ENCODE measurements around the gene IFT20.

IFT20 gene, protein sequence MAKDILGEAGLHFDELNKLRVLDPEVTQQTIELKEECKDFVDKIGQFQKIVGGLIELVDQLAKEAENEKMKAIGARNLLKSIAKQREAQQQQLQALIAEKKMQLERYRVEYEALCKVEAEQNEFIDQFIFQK

DNA sequence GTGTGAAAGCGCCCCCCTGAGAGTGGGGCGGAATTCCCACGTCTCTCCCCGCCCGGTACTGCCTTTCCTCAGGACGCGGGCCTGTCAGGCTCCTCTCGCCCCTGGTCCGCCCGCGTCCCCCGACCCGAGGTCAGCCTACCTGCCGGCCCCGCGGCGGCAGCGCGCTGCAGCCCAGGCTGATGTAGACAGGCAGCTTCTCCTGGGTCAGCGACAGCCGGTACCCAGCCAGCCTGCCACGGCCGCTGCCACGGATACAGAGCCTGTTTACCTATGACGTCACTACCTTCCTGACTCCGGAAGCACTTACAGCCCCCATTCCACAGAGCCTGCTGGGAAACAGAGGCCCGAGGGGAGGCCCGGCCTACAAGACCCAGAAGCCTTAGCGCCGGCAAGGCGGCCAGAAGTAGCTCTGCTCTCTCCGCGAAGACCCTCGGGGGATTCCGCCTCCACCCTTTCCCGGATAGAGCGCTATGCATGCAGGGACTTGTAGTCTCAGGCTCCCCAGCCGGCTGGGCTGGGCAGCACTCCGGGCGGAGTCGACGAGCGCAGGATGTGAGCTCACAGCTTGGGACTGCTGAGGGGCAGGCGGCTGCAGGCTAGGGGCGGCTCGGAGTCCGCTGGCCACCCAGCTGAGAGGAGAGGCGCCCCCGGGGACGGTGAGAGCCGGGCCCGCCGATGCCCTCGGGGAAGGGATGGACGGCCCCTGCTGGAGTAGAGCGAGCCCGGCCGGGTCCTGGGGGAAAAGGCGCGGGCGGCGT is at the start of gene IFT20, which contains the start of gene TNFAIP1:
Gene IFT20 (minus strand): TSS at position 272 of the 758 bp plus-strand sequence. CDS start 3,487 bp downstream, outside the sequence.
Gene TNFAIP1 (plus strand): TSS at position 561 of the 758 bp plus-strand sequence. CDS start 3,761 bp downstream, outside the sequence.
- DNase-seq = peak; percentile 98 to 99

GRCh38 chr17:28385037-28385400 is 49.7 kb upstream of the IFT20 start:
- no peak for DNase-seq

DNA sequence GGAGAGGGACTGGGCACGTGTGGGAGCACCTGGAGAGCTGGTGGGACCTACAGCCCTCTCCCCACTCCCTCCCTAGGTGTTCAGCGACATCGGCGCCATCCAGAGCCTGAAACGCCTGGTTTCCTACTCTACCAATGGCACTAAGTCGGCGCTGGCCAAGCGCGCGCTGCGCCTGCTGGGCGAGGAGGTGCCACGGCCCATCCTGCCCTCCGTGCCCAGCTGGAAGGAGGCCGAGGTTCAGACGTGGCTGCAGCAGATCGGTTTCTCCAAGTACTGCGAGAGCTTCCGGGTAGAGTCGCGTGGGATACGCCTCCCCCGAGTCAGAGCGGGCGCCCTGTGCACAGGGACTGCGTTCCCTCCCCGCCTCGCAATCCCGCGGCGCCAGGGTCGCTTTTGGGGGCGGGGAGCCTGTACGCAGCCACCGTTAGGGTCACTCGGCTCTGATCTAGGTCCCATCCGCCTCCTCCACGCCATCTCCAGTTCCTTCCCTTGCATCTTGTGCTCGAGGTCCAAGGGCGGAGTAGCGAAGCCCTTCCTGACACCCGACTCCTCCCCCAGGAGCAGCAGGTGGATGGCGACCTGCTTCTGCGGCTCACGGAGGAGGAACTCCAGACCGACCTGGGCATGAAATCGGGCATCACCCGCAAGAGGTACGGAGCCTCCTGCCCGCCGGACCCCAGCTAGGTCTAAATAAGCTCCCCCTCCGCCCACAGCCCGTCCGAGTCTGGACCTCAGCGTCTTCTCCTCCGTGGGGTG is 49.2 kb upstream of the IFT20 start:
- peak; percentile 50 to 51 for DNase-seq

- DNase-seq = no peak
Measured at GRCh38 chr17:28381141-28381825, 46.0 kb upstream of the IFT20 start.

DNA sequence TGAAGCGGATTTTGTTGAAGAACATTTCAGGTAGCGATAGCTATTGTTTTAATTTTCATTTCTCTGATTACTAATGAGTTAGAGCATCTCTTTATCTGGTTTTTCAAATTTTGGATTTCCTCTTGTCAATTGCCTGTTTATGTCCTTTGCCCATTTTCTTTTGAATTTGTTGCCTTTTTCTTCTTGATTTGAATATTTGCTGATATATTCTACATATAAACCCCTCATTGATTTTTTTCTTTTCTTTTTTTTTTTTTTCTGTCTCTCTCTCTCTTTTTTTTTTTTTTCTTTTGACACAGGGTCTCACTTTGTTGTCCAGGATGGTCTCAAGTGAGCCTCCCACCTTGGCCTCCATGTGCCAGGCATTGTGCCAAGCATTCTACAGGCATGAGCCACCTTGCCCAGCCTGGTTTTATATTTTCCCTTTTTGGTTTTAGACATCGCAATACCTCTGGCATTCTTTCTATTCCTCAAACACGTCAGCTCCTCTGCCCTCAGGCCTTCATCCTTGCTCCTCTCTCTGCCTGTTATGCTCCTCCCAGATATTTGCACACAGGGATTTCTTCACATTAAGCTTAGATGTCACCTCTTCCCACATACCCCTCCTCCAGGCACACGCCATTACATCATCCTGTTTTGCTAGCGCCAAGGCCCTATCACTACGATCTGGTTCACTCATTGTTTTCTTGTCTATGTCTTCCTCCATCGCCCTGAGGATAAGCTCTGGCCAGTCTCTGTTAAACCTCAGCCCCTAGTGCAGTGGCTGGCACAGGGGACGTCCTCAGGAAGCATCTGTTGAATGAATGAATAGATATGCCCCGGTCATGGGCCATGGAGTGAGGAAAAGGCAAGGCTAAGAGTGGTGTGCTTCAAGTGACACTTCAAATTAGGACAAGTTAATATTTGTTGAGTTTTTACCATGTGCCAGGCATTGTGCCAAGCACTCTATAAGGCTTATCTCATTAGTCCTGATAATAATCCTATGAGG is 44.8 kb upstream of the IFT20 start:
- DNase-seq = no peak

DNA sequence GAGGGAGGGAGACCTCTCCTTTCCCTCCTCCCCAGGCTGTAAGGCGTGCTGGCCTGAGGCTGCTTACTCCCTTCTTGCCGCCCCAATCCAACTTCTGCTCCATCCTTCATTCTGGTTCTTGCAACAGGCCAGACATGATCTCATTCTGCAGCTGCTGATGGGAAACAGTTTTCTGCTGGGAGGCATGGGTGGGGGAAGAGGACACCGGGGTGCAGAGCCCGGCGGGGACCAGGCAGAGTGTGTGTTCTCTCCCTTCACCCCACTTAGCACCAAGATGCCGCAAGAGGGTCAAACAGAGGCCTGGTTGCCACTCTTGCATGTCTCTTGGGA is 37.6 kb upstream of the IFT20 start:
- no peak for DNase-seq

DNA sequence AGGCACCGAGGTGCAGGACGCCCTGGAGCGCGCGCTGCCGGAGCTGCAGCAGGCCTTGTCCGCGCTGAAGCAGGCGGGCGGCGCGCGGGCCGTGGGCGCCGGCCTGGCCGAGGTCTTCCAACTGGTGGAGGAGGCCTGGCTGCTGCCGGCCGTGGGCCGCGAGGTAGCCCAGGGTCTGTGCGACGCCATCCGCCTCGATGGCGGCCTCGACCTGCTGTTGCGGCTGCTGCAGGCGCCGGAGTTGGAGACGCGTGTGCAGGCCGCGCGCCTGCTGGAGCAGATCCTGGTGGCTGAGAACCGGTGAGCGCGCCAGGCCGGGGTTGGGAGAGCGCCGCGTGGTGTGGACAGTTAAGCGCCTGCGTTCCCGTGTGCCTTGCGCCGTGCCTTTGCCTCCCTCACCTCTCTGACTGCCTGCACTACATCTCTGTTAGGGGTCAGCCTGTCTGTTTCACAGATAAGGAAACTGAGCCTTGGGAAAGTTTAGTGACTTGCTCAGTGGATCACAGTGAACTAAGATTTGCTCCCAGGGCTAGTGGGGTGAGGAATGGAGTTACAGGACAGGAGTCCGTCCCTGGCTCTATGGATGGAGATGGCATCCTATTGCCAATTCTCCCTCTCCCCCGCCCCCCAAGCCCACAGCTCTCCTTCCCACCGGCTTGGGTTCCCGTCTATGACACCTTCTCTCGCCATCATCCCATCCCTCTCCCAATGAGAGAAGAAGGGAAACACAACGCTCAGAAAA is 37.1 kb upstream of the IFT20 start:
- no peak for DNase-seq

DNA sequence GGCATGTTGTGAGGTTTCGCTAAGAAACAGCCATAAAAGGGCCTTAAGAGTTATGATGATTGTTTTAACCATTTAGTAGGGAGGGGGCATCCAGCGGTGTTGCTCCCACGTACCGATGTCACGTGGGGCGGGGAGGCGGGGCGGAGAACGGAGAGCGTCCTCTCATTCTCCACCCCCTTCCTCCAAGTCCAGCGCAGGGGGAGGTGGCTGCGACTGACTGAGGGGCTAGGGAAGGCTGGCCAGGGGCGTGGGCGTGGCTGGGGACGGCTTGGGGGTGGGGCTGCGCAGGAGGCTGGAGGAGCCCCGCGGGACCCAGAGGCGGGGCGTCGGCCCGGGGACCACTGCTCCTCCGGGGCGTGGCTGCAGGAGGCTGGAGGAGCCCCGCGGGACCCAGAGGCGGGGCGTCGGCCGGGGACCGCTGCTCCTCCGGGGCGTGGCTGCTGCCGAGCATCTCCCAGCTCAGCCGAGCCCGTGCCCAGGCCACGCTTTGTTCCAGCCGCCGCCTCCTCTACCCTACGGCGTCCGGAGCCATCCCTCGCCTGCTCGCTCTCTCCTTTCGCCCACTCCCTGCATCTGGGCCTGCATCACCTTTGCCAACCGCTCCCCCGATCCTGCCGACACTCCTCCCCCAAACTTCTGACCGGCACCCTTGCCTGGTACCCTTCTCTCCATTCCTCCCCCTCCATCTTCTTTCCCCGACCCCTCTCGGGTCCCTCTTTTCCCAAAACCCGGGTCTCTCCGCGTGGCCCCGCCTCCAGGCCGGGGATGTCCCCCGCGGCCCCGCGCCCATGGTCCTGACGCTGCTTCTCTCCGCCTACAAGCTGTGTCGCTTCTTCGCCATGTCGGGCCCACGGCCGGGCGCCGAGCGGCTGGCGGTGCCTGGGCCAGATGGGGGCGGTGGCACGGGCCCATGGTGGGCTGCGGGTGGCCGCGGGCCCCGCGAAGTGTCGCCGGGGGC is 36.3 kb upstream of the IFT20 start, which contains the start of gene SARM1:
Gene SARM1 (plus strand): TSS at position 450 of the 958 bp plus-strand sequence. CDS start 339 bp downstream, at position 789.
- DNase-seq = no peak

DNA sequence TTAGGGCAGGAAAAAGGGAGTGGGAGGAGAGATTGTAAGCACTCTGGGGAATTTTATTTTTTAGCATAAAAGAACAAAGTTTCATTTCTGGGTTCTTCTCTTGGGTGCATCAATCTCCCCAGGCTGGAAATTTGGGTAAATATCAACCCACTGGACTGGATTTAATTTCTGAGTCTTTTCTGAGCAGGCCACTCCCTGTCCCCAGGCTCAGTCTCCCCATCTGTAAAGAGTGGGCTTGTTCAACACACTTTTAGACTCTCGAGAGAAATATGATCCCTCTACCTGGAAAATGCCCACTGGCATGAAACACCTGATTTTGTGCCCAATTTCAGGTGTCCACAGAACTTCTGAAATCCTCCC is 35.5 kb upstream of the IFT20 start:
- no peak for DNase-seq

GRCh38 chr17:28370035-28370743 is 34.9 kb upstream of the IFT20 start, which contains the start of gene VTN:
Gene VTN (minus strand): TSS chr17:28370307. CDS start chr17:28370203, 104 bp downstream.
- DNase-seq = peak; percentile 17 to 28

DNA sequence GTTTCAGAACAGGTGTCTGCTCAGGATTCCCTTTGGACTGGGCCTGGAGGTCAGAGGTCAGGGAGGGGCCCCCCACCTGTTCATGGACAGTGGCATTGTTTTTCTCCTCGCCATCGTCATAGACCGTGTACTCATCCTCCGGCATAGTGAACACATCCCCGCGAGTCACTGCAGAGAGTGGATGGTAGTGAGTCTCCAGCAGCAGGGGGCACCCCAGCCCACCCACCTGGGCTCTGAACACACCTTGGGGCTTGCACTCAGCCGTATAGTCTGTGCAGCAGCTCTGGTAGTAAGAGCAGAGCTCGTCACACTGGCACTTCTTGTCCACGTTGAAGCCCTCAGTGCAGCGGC is 34.4 kb upstream of the IFT20 start:
- no peak for DNase-seq

DNA sequence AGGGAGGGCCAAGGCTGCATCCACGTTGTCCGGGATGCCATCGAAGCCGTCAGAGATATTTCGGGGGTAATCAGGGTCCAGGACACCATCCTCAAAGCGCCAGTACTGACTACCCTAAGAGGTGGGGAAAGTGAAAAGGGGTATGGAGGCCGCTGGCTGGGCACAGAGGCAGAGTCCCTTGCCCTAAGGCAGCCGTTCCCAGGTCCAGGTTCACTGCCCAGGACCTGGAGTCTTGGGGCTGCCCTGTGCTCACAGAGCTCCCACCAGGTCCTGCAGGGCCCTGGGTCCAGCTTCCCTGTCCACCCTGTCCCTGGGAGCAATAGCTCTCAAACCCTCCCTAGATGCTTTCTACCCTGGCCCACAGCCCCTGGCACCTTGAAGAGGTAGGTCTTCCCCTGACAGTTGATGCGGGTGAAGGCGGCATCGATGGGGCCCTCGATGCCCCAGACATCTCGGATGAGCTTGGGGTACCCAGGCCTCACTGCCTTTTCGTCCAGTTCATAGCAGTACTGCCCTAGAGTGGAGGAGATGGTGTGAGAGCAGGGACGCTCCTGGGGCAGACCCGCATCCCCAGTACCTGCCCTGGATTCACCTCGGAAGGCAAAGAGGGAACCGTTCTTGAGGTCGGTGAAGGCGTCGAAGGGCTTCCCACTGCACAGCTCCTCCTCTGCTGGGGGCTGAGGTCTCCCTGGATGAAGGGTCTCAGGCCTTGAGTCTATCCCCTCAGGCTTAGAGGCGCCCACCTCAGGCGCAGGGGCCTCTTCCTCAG is 33.8 kb upstream of the IFT20 start:
- DNase-seq = no peak

DNA sequence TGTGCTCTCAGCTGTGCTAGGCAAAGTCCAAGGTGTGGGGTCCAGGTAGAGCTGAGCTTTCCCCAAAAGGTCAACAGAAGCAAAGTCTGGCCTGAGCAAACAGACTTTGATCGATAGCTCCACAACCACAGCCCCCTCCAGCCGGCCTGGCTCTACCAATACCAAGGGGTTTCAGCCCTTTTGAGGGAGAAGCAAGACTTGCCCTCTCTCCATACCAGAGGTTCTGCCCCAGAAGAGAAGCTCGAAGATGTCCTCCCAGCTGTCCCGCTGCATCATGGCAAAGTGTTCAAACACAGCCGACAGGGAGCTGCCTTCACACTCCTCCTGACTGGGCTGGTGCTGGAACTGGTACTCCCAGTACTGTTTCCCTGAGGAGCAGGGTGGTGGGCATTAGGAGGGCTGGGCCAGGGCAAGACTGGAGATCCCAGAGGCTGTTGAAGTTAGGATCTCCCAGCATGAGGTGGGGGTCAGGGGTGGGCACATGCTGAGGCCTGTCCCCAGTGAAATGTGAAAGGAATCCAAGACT is 33.1 kb upstream of the IFT20 start:
- no peak for DNase-seq

- no peak for DNase-seq
Measured at GRCh38 chr17:28367641-28368305, 32.5 kb upstream of the IFT20 start.

GRCh38 chr17:28366605-28367004 is 31.3 kb upstream of the IFT20 start:
- peak in 1 of 2 experiments; percentile 16 for DNase-seq

DNA sequence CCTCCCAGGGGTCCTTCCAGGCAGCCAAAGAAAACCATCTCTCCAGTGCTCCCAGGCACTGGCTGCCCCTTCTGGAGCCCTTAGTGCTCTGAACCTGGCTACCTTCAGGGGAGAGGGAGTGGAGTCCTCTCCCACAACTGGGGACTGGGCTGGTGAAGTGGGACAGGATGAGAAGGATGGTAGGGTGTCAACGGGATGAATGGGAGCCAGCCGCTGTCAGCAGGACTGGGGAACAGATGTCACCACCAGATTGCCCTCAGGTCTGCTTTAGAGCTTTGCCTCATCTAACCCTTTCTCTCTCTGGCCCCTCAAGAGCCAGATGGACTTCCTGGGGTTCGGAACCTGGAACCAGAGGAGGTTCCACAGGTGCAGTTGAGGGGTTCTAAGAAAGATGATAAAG is 30.2 kb upstream of the IFT20 start:
- no peak for DNase-seq

GRCh38 chr17:28364665-28365363 is 29.5 kb upstream of the IFT20 start, which contains the start of gene SEBOX:
Gene SEBOX (minus strand): TSS chr17:28365199. CDS start chr17:28365151, 48 bp downstream.
- no peak for DNase-seq

All from Kasumi-1 (cell line).